K562 (cell line): ENCODE data around the gene WDR49. TPM values are rescaled to one million over a fixed set of nuclear protein-coding genes. Genes with fewer than 3 reads are reported as not detected.

Experiments used
- ATAC-seq: fragments of 200-7000 bp; cut with Tn5 transposase; 3 replicates; pipeline ENCODE4 v1.9.1; 2020; ENCODE audit warnings: moderate library complexity
- BruUV-seq: library from RNA; stranded (reverse); fragments of 400-500 nt; replicated peaks from 2 replicates; lab custom pipeline; 2021; lab: Mats Ljungman, UMichigan
- CTCF ChIA-PET: fragments of 300-600 bp; formaldehyde crosslinking; extraction: SDS; loops from one replicate; lab custom pipeline; 2021; ENCODE audit warnings: low intra/inter-chr PET ratio; lab: Yijun Ruan, JAX
- POLR2A ChIA-PET: fragments of 300-600, 350-650 bp; sonication (Branson Sonifier 250); formaldehyde crosslinking; extraction: SDS; loops from one replicate; lab custom pipeline; 2021; ENCODE audit warnings: antibody characterized with exemption, inconsistent platforms; lab: Yijun Ruan, JAX
- DNase-seq, 4 experiments: peaks; one replicate each; pipeline versions ENCODE4 v3.0.0 to v3.0.0-alpha.2; 2011 to 2018; ENCODE audit warnings: low spot score in 3 of 4, mixed read lengths in 3 of 4; ENCODE audit errors: extremely low read depth in 1 of 4
- FAIRE-seq: peaks from 2 replicates; lab custom pipeline; 2011; peaks lifted over from hg19 to GRCh38; lab: Jason Lieb, UNC
- H2AFZ ChIP-seq: 2 replicates; pipeline ENCODE4 v1.6.0; 2011; ENCODE audit warnings: low read depth, low read length, control low read depth, inconsistent platforms
- H3K27ac ChIP-seq: fragments of 200-600 bp; 3 replicates; pipeline ENCODE4 v1.8.0; 2011; ENCODE audit warnings: low read depth, mild to moderate bottlenecking, control low read depth, inconsistent platforms, low read length, moderate library complexity, mixed read lengths; ENCODE audit errors: extremely low read depth
- H3K27me3 ChIP-seq, 2 experiments: fragments of 300-600 bp in 1 of 2; 2 replicates in 1 of 2; 3 replicates in 1 of 2; pipeline versions ENCODE4 v1.6.0 to v1.8.0; 2011; ENCODE audit warnings: inconsistent platforms in 2 of 2, low read length in 2 of 2, mild to moderate bottlenecking in 1 of 2, mixed read lengths in 1 of 2, moderate library complexity in 1 of 2; ENCODE audit not compliant: control insufficient read depth in 2 of 2, insufficient read depth in 2 of 2
- H3K36me3 ChIP-seq: fragments of 300-600 bp; 3 replicates; pipeline ENCODE4 v1.8.0; 2011; ENCODE audit warnings: mild to moderate bottlenecking, low read length, inconsistent platforms; ENCODE audit not compliant: control insufficient read depth, insufficient read depth
- H3K4me1 ChIP-seq, 2 experiments: fragments of 200-600 bp in 1 of 2; replicated peaks in 1 of 2; 2 replicates in 1 of 2; 3 replicates in 1 of 2; pipeline versions ENCODE4 v1.5.1 to v1.8.0; 2011; ENCODE audit warnings: inconsistent platforms in 2 of 2, low read length in 2 of 2, mild to moderate bottlenecking in 1 of 2, mixed read lengths in 1 of 2, moderate library complexity in 1 of 2; ENCODE audit not compliant: control insufficient read depth in 2 of 2, insufficient read depth in 2 of 2
- H3K4me2 ChIP-seq: 2 replicates; pipeline ENCODE4 v1.6.1; 2011; ENCODE audit warnings: low read length, control low read depth, inconsistent platforms, mixed read lengths; ENCODE audit not compliant: insufficient read depth
- H3K4me3 ChIP-seq: fragments of 200-600 bp; sonication (generic), shearing (Covaris generic); 2 replicates; pipeline ENCODE4 v1.5.1; 2016; ENCODE audit warnings: control low read depth, inconsistent platforms
- H3K79me2 ChIP-seq: fragments of 200-600 bp; 3 replicates; pipeline ENCODE4 v1.8.0; 2011; ENCODE audit warnings: low read length, inconsistent platforms; ENCODE audit not compliant: control insufficient read depth, insufficient read depth
- H3K9ac ChIP-seq, 2 experiments: 2 replicates each; pipeline versions ENCODE4 v1.6.0 to v1.6.1; 2011; ENCODE audit warnings: low read depth in 2 of 2, low read length in 2 of 2, control low read depth in 1 of 2, inconsistent platforms in 1 of 2, mild to moderate bottlenecking in 1 of 2, mixed read lengths in 1 of 2; ENCODE audit not compliant: insufficient read depth in 1 of 2
- H3K9me1 ChIP-seq: one replicate; pipeline ENCODE4 v1.6.0; 2011; ENCODE audit warnings: inconsistent platforms, mild to moderate bottlenecking, low read length, moderate library complexity; ENCODE audit not compliant: control insufficient read depth, insufficient read depth
- H3K9me3 ChIP-seq: replicated peaks from 2 replicates; pipeline ENCODE4 v1.5.1; 2011; ENCODE audit warnings: low read depth, low read length, inconsistent platforms; ENCODE audit not compliant: control insufficient read depth, insufficient read depth
- H4K20me1 ChIP-seq: replicated peaks from 2 replicates; pipeline ENCODE4 v1.6.1; 2011; ENCODE audit warnings: low read length, inconsistent platforms, mixed read lengths; ENCODE audit not compliant: control insufficient read depth, insufficient read depth
- HIVEP1 ChIP-seq: fragments of 250-450 bp; sonication (Bioruptor Pico); IDR thresholded peaks from 2 replicates; pipeline ENCODE4 v1.4.0; 2020; ENCODE audit warnings: mild to moderate bottlenecking
- HMG20A ChIP-seq: fragments of 450-650 bp; formaldehyde crosslinking; conservative IDR thresholded peaks from 2 replicates; pipeline ENCODE4 v1.4.0; 2020; ENCODE audit warnings: mild to moderate bottlenecking, mixed read lengths
- NONO ChIP-seq, 2 experiments: fragments of 200-400 bp in 1 of 2; fragments of 450-650 bp in 1 of 2; formaldehyde crosslinking in 1 of 2; IDR thresholded peaks; 2 replicates each; pipeline ENCODE4 v1.6.1; 2017; ENCODE audit warnings: low read depth in 2 of 2, mild to moderate bottlenecking in 2 of 2, moderate library complexity in 2 of 2, low read length in 1 of 2
- NR3C1 ChIP-seq: sonication (generic); formaldehyde crosslinking; IDR thresholded peaks from 2 replicates; pipeline ENCODE4 v1.8.1; 2022; ENCODE audit warnings: missing genetic modification reagents
- PTTG1 ChIP-seq: fragments of 450-650 bp; IDR thresholded peaks from 2 replicates; pipeline ENCODE4 v1.6.1; 2016; ENCODE audit warnings: low read depth, mild to moderate bottlenecking, missing genetic modification characterization, missing compliant biosample characterization
- SMAD2 ChIP-seq: fragments of 150-350 bp; IDR thresholded peaks from 2 replicates; pipeline ENCODE4 v1.6.1; 2014; ENCODE audit warnings: low read depth, mild to moderate bottlenecking, low read length
- WGBS: fragments of 100-300 bp; shearing (Covaris generic); methylation state at CpG from one replicate; pipeline ENCODE4 v1.1.6; 2016; ENCODE audit warnings: low coverage, mixed read lengths; ENCODE audit not compliant: insufficient coverage; ENCODE audit errors: missing lambda C conversion rate; 5-methylcytosine and 5-hydroxymethylcytosine counted together
- in situ Hi-C: fragments of 300-500 bp; cut with MboI; formaldehyde crosslinking; loops from 4 replicates; pipeline ENCODE4 v1.15.0; 2018; ENCODE audit warnings: inconsistent platforms, mixed read lengths
- intact Hi-C: fragments of 100-400 bp; cut with micrococcal nuclease; formaldehyde crosslinking; loops from 2 replicates; pipeline ENCODE4 v1.14.2; 2022
- polyA plus RNA-seq, 8 experiments: library from polyadenylated mRNA; depleted of rRNA in 4 of 8; stranded (reverse) in 5 of 8; unstranded in 3 of 8; fragments of >200 nt; fragmentation: Nextera tagmentation in 2 of 8; fragmentation: Illumina TruSeq in 1 of 8; extraction: Ambion mirVana in 2 of 8; extraction: Trizol in 1 of 8; gene quantifications; 2 replicates each; pipeline versions ENCODE4 v1.2.1 to v1.2.3, GENCODE V29; 2011 to 2014; ENCODE audit warnings: inconsistent platforms in 1 of 8, missing spikeins in 1 of 8
- total RNA-seq, 7 experiments: library from RNA; depleted of rRNA in 6 of 7; stranded (reverse); fragments of >200 nt in 6 of 7; fragmentation: Illumina TruSeq in 2 of 7; extraction: Trizol in 2 of 7; gene quantifications; 2 replicates each; pipeline versions ENCODE4 v1.2.1 to v1.2.3, GENCODE V29; 2011 to 2021; ENCODE audit warnings: low replicate concordance in 1 of 7
- TF ChIP-seq, protein P1 (sequence below): sonication (generic); formaldehyde crosslinking; IDR thresholded peaks from 2 replicates; pipeline ENCODE4 v1.8.0; 2022; ENCODE audit warnings: missing genetic modification reagents, mild to moderate bottlenecking, borderline replicate concordance
- TF ChIP-seq, protein P2 (sequence below): fragments of 450-650 bp; IDR thresholded peaks from 2 replicates; pipeline ENCODE4 v1.6.1; 2016; ENCODE audit warnings: missing biosample characterization, missing genetic modification characterization
- TF ChIP-seq, protein P3 (sequence below): sonication (generic); formaldehyde crosslinking; IDR thresholded peaks from 2 replicates; pipeline ENCODE4 v1.9.0; 2022; ENCODE audit warnings: mild to moderate bottlenecking, missing genetic modification reagents

Gene WDR49
- total and polyA plus RNA-seq, 9 of the 15 experiments (the other 6 are each of a cell fraction or from before 2014, with no cell fraction given): not detected

DNA sequence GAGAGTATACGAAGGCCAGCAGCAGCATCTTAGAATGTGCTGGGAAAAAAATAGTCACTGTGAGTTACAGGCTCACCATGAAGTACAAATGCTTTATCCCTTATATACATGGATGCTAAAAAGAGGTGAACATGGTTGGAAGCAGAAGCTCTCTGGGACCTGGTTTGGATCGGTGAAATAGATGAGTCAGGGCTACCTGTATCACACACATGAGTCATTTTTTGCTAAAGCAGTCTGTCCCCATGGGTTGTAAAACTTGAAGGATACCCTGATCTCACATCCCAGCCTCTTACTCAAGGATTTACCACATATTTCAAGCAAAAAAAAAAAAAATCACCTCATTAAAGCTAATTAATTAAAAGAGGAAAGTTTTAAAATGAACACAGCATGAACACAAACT, 173.0 kb downstream of the WDR49 start:
- intact Hi-C loops: no loop called here
- ChIA-PET POLR2A (no interaction called here), CTCF (no interaction called here)
- WGBS: 0% methylated on average over 2 of the region's 2 CpGs
- no peaks in the 10 kb centered on the region for H3K79me2 ChIP-seq
- TF ChIP-seq, protein P1, sequence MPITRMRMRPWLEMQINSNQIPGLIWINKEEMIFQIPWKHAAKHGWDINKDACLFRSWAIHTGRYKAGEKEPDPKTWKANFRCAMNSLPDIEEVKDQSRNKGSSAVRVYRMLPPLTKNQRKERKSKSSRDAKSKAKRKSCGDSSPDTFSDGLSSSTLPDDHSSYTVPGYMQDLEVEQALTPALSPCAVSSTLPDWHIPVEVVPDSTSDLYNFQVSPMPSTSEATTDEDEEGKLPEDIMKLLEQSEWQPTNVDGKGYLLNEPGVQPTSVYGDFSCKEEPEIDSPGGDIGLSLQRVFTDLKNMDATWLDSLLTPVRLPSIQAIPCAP (CRISPR knock-in tag): no peak
- TF ChIP-seq PTTG1 (tag) (no peak), SMAD2 (no peak), NONO (IDR thresholded peaks at IDR 0.05; ENCODE audit: low read depth in 2 of 2, low read length in 1 of 2) (no peak), HIVEP1 (CRISPR knock-in tag) (no peak), NR3C1 (CRISPR knock-in tag) (no peak), HMG20A (no peak)
- TF ChIP-seq, protein P2, sequence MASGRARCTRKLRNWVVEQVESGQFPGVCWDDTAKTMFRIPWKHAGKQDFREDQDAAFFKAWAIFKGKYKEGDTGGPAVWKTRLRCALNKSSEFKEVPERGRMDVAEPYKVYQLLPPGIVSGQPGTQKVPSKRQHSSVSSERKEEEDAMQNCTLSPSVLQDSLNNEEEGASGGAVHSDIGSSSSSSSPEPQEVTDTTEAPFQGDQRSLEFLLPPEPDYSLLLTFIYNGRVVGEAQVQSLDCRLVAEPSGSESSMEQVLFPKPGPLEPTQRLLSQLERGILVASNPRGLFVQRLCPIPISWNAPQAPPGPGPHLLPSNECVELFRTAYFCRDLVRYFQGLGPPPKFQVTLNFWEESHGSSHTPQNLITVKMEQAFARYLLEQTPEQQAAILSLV (tag): no peak
- TF ChIP-seq, protein P3, sequence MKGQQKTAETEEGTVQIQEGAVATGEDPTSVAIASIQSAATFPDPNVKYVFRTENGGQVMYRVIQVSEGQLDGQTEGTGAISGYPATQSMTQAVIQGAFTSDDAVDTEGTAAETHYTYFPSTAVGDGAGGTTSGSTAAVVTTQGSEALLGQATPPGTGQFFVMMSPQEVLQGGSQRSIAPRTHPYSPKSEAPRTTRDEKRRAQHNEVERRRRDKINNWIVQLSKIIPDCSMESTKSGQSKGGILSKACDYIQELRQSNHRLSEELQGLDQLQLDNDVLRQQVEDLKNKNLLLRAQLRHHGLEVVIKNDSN (CRISPR knock-in tag): no peak
- ATAC-seq (no peak), FAIRE-seq (no peak), DNase-seq (no peak)
- no peaks in the 10 kb centered on the region for H3K27me3 ChIP-seq
- no peak overlapping the region for H3K4me2 ChIP-seq
- H3K9ac ChIP-seq: no peak overlapping the region
- no peak overlapping the region for H3K4me3 ChIP-seq
- H2AFZ ChIP-seq: no peak overlapping the region
- no TSS peak for BruUV-seq
- H3K4me1 ChIP-seq: no peaks in the 10 kb centered on the region
- H3K27ac ChIP-seq: no peak overlapping the region
- in situ Hi-C loops: no loop called here
- H3K9me1 ChIP-seq: no peaks in the 10 kb centered on the region
- H4K20me1 ChIP-seq: no peaks in the 10 kb centered on the region
- 0 out of 2 replicates have a peak, but pooled peaks cover 2% of the 10 kb centered on the region for H3K9me3 ChIP-seq
- no peaks in the 10 kb centered on the region for H3K36me3 ChIP-seq
